HG03103 (cell line): ENCODE measurements around the gene SPDYE1.
A peak's percentile ranks its signal among the peaks of the same experiment; 100 is the strongest.
"Not testable (repeated sequence)": the region's sequence is repeated elsewhere in the genome, so short reads cannot be mapped to it uniquely, and the experiment has no call there.

ENCODE experiments used
- ATAC-seq: cut with Tn5 transposase; IDR thresholded peaks from one replicate; pipeline ENCODE4 v1.9.1; 2021; ENCODE audit warnings: low read depth; ENCODE audit not compliant: unreplicated experiment

Gene SPDYE1

GRCh38 chr7:43997532-43997931 is at the start of gene SPDYE1:
SPDYE1 (plus strand) TSS chr7:43997897; CDS start chr7:43999950, 2,053 bp downstream.
- ATAC-seq = not testable (repeated sequence)

GRCh38 chr7:43952028-43952427 is 45.7 kb upstream of the SPDYE1 start:
- ATAC-seq = no peak

- ATAC-seq = no peak
Measured at GRCh38 chr7:43953071-43953470, 44.6 kb upstream of the SPDYE1 start.

- ATAC-seq = no peak
Measured at GRCh38 chr7:43954524-43955228, 43.0 kb upstream of the SPDYE1 start.

- ATAC-seq = no peak
Measured at GRCh38 chr7:43956027-43956426, 41.7 kb upstream of the SPDYE1 start.

- ATAC-seq = no peak
Measured at GRCh38 chr7:43960933-43961332, 36.8 kb upstream of the SPDYE1 start.

GRCh38 chr7:43966392-43966791 is 31.3 kb upstream of the SPDYE1 start:
- ATAC-seq = not testable (repeated sequence)

GRCh38 chr7:43968172-43969040 is 29.3 kb upstream of the SPDYE1 start:
- ATAC-seq = not testable (repeated sequence)

- ATAC-seq = not testable (repeated sequence)
Measured at GRCh38 chr7:43969586-43969985, 28.1 kb upstream of the SPDYE1 start.

- ATAC-seq = not testable (repeated sequence)
Measured at GRCh38 chr7:43970698-43971097, 27.0 kb upstream of the SPDYE1 start.

- ATAC-seq = not testable (repeated sequence)
Measured at GRCh38 chr7:43974033-43974573, 23.6 kb upstream of the SPDYE1 start.

GRCh38 chr7:43974725-43975482 is 22.8 kb upstream of the SPDYE1 start:
- not testable (repeated sequence) for ATAC-seq

GRCh38 chr7:43977525-43977924 is 20.2 kb upstream of the SPDYE1 start:
- no peak for ATAC-seq

- ATAC-seq = not testable (repeated sequence)
Measured at GRCh38 chr7:43978102-43978501, 19.6 kb upstream of the SPDYE1 start.

- not testable (repeated sequence) for ATAC-seq
Measured at GRCh38 chr7:43982848-43983247, 14.8 kb upstream of the SPDYE1 start.

- not testable (repeated sequence) for ATAC-seq
Measured at GRCh38 chr7:43983736-43984135, 14.0 kb upstream of the SPDYE1 start.

- peak; percentile 67 for ATAC-seq
Measured at GRCh38 chr7:43985904-43986864, 11.5 kb upstream of the SPDYE1 start.

GRCh38 chr7:43987476-43987875 is 10.2 kb upstream of the SPDYE1 start:
- not testable (repeated sequence) for ATAC-seq

- ATAC-seq = not testable (repeated sequence)
Measured at GRCh38 chr7:43990011-43990585, 7.6 kb upstream of the SPDYE1 start.
